Measurements from ENCODE around the gene PCDH8.

PCDH8 gene

DNA sequence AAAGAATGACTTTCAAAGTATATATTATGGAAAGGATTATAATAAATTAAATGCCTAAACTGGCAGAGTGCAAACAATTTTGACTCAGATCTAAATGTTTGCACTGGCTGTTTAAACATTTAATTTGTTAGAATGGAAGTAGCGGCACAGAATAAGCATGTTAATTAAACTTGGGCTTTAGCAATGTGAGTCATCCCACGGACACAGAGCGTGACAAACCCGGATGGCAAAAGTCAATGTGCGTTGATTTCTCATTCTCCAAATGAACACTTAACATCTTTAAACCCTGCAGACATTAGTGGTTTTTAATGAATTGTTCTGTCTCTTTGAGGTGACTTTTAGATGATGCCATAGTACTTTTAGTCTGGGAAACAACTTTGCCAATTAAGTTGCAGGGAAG, 38.4 kb downstream of the PCDH8 start:
- no peak for DNase-seq

DNA sequence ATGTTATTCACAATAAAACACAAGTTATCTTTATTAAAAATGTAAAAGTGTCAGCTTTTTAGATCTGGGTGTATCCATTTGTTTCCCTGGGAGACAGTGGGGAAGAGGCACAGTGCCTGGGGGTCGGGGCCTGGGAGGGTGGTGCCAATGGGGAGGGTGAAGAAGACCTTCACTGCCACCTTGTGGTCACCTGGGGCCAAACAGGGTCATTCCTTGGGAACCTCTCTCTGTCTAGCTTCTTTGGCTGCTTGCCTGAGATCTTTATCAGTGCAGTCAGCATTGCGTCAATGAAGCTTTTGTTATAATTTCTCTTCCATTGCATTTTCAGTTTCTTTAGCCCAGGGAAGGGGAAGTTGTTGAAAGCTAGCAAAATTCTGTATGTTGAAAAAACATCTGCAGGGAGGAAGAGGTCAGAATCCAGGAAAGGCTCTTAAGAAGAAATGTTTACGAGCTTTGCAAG, 39.1 kb downstream of the PCDH8 start:
- peak; percentile 48 for DNase-seq

DNA sequence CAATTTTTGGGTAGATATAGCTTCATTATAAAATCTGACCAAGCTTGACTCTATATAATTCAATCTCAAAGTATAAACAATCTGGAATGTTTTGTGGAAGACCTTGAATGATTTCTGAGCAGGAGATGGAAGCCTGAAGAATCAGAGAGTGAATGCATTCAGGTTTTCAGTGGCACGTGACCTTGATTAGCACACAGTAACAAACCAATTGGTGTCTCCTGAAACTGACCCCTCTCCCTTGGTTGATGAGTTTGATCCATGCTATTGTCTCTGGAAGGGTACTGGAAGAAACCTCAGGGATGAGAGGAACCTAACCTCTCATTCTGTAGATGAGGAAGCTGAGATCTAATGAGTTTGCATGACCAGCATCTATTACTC, 39.6 kb downstream of the PCDH8 start:
- DNase-seq, result no peak

DNA sequence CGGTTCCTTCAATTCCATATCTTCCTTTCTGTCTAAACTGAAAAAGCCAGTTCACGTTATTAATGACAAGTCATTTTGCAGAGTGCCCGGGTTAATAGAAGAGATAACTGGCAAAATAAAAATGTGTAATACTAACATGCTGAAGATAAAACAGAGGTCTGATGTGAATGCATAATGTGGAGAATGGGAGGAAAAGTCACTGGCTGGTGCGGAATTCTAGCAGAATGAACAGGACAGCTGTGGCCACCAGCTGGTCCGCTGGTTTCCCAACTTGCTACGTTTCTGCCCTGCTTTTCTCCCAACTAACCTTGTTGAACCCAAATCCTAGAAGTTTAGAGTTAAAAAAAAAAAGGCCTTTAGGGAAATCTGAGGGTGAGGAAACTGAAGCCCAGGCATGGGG, 42.4 kb downstream of the PCDH8 start:
- no peak for DNase-seq

DNA sequence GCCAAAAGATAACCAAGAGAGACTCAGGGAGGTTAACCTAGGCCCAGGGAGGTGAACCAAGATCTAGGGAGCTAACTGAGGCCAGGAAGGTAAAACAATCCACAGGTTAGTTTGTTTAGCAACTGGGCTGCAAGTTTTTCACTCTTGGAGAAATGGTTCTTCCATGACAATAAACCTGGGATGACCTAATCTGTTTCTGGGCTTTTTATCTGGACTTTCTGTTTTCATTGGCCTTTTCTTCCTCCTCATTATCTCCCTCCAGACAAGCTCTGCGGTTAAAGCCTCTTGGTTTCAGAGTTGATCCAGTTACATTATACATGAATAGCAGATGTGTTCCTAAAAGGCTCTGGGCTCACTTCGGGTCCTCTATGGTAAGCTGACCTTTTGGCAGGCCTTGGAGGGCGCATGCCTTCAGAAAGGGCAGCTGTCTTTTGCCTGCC, 44.2 kb downstream of the PCDH8 start:
- no peak for DNase-seq

DNA sequence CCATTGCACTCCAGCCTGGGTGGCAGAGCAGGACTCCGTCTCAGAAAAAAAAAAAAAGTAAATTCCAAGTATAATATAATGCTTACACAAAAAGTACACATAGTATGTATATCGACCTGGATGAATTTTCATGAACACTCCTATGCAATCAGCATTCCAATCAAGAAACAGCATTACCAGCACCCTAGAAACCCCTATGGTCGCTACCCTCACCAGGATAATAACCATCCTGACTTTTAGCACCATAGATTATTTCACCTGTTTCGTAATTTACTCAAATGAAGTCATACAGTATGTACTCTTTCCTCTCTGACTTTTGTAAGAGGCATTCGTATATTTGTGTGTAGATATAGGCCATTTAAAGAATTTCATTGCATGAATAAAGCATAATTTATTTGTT, 47.6 kb downstream of the PCDH8 start:
- no peak for DNase-seq

DNA sequence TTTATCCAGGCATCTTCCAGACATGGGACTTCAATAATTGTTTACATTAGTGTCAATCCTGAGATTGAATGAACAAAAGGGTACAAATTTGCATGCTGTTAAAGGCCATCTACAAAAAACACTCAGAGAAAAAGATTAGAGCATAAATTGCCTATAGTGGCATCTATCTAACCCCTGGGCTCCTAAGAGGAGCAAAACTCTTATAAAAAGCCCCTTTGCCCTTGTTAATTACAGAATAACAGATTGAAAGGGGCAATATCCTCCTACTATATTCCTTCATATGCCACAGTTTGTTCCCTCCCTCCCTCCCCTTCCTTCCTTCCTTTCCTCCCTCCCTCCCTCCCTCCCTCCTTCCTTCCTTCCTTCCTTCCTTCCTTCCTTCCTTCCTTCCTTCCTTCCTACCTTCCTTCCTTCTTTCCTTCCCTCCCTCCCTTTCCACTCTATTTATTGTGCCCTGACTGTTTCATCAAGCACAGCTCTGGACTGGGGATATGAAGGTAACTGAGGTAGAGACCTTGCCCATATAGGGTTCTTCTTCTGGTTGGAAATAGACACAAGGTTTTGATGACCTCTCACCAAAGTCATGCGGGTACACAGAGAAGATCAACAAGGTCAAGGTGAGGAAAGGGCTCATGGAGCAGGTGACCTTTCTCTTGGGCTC, 49.5 kb downstream of the PCDH8 start:
- DNase-seq, result no peak

DNA sequence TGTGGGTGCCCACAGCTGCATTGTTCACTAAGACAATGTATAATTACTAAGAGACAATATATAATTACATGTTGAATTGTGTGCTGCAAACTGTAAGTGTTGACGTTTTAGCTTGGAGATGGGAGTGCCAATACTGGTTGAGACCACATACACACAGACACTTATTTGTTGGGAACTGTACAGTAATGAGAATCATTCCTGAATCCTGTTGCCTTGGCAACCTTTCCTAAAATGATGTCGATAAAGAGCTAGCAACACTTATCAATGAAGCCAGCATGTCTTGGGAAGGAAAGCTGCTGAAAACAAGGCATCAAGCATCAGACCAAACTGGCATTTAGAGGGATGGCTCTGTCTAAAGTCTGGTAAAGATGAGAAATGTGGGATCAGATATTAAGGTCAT, 51.3 kb downstream of the PCDH8 start:
- no peak for DNase-seq

DNA sequence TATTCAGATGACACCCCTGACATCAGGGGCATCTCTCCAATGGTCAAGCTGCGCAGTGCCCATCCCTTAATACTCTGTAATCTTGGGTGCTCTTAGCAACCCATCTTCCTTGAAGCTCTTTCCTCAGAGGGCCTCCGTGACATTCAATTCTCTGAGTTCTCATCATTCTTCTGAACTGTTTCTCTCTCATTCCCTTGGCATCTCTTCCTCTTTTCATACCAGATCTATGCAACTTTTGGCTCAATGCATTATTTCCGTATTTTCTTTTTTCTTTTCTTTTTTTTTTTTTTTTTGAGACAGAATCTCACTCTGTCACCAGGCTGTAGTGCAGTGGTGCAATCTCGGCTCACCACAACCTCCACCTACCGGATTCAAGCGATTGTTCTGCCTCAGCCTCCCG, 53.9 kb downstream of the PCDH8 start:
- DNase-seq, result no peak

DNA sequence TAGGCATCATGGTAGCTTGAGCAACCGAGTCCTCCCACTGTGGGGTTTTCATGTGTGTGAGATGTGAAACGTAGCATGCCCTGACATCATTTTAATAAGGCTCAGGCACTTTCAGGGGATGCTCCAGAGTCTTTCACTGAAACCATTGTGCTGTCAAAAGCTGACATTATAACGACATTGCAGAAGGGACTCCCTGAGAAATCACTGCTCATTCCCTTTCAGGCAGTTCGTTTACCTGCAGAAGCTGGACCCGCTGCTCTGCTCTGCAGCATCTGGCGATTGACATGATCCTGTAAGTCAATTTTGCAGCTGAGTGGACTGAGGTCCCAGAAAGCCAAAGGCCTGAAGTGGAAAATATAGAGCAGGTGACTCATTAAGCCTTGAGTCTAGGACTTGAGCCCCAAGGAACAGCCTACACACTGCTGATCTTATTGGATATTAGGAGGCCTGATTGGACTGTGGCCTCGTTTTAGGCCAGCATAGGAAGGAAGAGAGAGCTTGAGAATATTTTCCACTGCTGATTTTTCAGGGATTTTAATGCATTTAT, 54.9 kb downstream of the PCDH8 start:
- no peak for DNase-seq
